Measurements from ENCODE around the gene GPR37.

GPR37 gene

DNA sequence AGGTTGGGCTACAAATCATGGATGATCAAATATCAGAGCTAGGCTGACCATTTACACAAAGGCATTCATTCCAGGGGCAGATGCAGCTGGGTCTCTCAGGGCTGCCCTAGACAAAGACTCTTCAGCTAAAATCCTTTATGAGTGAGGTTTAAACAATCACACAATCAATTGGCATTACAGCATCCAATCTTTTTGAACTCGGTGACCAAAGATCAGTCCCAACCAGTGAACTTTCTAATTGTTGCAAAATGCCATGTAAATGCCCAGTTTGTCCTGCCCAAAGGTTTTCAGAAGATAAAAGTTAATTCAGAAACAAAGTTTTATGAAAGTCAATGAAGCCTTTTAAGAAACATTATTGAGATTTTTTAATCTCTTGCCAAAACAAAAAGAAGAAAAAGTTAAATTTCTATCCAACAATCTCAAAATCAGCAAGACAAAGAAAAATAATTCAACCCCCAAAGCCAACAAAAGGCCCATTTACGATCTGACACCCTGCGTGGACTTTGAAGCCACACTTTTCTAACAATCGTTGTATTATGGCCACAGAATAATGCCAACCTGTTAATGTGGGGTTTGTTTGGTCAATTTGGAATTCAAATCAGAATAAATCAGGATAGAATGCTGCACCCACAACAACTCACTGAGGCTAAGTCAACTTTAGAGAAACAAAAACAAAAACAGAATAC is 40.9 kb downstream of the GPR37 start:
- peak; percentile 88 for DNase-seq (ENCODE audit: low spot score)

GRCh38 chr7:124724079-124724478 is 41.5 kb downstream of the GPR37 start:
- DNase-seq (ENCODE audit: low spot score): no peak

DNA sequence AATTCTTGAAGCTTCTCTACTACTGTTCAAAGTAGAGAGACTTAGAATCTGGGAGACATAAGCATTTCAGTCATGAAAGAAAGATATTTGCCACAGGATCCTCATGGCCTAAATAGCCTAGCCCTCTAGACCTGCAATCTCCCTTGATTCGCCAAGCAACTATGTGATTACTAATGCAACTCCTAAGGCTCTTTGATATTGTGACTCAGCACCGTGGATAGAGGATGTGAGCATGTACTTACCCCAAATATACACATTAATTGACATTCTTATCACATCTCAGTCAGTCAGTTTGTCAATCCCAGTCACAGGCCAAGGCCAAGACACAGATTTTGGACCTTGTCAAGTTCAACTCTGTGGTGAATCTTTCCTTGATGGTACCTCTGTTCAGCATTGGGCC is 42.6 kb downstream of the GPR37 start:
- DNase-seq (ENCODE audit: low spot score): no peak

DNA sequence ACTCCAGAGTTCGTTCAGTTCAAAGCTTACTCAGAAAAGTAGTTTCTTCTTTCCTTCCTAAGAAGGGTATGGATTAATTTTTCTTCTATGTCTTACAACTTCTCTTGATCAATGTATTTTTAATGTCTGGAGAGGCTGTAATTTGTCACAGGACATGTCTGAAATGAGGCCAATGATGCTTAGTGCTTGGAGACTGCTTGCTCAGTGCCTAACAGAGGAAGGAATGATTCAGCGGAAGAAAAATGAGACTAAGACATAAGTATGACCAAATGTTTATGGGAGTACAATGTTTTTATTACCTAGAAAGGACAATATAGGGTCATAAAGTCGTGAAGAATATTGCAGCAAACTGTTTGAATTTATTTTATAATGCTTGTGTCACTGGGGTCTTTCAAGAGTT is 43.3 kb downstream of the GPR37 start:
- DNase-seq (ENCODE audit: low spot score): no peak

GRCh38 chr7:124720195-124720594 is 45.4 kb downstream of the GPR37 start:
- DNase-seq (ENCODE audit: low spot score): no peak

DNA sequence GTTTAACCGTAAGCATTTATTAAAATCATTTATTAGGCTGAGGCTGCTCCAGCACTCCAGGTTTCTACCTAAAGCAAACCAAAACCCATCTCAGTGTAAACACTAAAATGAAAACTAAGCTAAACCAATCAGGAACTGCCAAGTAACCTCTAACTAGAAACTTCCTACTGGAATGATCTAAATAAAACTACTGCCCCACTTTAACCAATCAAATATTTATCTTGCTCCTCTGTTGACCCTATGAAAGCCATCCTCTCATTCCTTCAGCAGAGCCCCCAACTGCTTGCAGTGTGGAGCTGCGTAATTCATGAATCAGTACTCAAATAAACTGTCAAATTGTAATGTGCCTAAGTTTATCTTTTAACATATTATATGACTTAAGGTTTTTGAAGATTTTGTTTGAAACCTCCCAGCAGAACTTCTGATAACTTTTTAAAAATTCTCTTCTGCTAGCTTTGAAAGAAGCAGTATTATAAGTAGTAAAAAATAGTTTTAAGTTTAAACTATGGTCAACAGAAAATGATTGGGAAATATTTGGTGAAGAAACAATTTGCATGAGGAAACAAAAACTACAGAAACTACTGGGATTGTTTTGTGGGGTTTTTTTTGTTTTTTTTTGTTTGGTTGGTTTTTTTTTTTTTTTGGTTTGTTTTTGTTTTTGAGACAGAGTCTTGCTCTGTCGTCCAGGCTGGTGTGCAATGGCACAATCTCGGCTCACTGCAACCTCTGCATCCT is 47.4 kb downstream of the GPR37 start:
- DNase-seq (ENCODE audit: low spot score): no peak

DNA sequence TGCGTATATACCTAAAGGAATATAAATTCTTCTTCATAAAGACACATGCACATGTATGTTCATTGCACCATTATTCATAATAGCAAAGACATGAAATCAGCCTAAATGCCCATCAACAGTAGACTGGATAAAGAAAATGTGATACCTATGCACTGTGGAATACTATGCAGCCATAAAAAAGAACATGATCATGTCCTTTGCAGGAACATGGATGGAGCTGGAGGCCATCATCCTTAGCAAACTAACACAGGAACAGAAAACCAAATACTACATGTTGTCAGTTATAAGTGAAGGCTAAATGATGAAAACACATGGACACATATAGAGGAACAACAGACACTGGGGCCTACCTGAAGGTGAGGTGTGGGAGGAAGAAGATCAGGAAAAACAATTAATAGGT is 48.7 kb downstream of the GPR37 start:
- DNase-seq (ENCODE audit: low spot score): no peak

DNA sequence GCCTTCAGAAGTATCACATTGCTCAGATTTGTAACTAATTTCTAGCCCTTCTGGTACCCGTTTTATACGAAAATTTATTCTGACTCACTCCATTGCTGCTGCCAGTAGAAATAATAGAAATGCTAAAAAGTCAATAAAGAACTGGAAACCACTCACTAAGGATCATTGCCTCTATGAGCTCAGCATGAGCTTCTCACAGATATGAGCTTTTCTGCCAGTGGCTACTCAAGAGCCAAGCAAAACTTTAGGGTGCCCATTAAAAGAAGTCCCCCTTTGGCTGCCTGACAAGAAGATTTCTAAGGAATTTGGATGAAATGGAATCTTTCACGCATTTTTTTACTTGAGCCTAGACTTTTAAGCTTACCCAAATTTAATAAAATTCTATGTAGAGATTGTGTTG is 52.5 kb downstream of the GPR37 start:
- DNase-seq (ENCODE audit: low spot score): no peak

DNA sequence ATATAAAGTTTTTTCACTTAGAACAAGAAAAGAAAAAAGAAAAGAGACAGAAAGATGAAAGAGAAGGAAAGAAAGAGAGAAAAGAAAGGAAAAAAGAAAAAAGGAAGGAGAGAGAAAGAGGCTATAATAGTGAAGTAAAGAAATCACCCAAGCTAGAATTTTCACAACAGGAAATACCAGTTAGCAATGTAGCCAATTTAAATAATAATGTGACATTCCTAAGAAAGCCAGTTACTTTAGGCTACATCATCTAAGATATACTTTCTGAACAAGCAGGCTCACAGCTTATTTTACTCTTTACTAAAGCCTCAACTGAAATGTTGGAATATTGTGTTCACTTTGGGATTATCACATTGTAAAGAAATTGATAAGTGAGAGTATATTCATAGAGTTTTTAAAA is 53.6 kb downstream of the GPR37 start:
- DNase-seq (ENCODE audit: low spot score): no peak

DNA sequence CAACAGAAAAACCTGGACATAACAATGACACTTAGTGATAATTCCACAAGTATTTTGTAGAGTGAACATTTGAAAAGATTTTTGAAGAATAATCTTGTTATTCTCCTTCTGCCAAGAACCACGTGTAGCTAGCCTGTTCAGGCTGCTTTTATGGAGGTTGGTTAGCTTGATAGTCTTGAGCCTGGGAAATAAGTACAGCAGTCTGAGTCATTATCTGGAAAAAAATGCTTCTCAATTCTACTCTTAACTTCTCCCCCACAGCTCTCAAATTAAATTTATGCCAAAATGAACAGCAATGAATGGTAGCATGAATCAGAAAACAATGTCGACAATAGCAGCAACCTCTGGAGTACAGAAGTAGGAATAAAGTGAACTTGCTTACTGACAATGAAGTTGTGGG is 63.2 kb downstream of the GPR37 start:
- no peak for DNase-seq (ENCODE audit: low spot score)

GRCh38 chr7:124701955-124702354 is 63.6 kb downstream of the GPR37 start:
- DNase-seq (ENCODE audit: low spot score): peak; percentile 79

GRCh38 chr7:124700655-124701054 is 64.9 kb downstream of the GPR37 start:
- no peak for DNase-seq (ENCODE audit: low spot score)

GRCh38 chr7:124698964-124699363 is 66.6 kb downstream of the GPR37 start:
- DNase-seq (ENCODE audit: low spot score): no peak

GRCh38 chr7:124697746-124698145 is 67.8 kb downstream of the GPR37 start:
- DNase-seq (ENCODE audit: low spot score): no peak
